ENCODE data around the gene ANO6.

The ANO6 gene

GRCh38 chr12:45342171-45342570 is 126.3 kb downstream of the ANO6 start:
- no peaks in the 10 kb centered on the region for H3K27me3 ChIP-seq (ENCODE audit: control insufficient read depth, insufficient read depth, low read length)
- peaks cover 14% of the 10 kb centered on the region for H3K4me1 ChIP-seq (ENCODE audit: control insufficient read depth, insufficient read depth, low read length)
- H3K36me3 ChIP-seq (ENCODE audit: insufficient read depth, low read length), result no peaks in the 10 kb centered on the region
- H3K4me2 ChIP-seq (ENCODE audit: low read length), result no peak overlapping the region
- no peaks in the 10 kb centered on the region for H3K9me3 ChIP-seq (replicated peaks; ENCODE audit: low read length)
- H3K4me3 ChIP-seq (ENCODE audit: low read length), result no peak overlapping the region
- no peak overlapping the region for H3K9ac ChIP-seq (ENCODE audit: low read depth, low read length)

GRCh38 chr12:45342848-45343247 is 127.0 kb downstream of the ANO6 start:
- Histone ChIP-seq H3K27me3 (ENCODE audit: control insufficient read depth, insufficient read depth, low read length) (no peaks in the 10 kb centered on the region), H3K9me3 (replicated peaks; ENCODE audit: low read length) (no peaks in the 10 kb centered on the region), H3K4me3 (ENCODE audit: low read length) (no peak overlapping the region), H3K4me2 (ENCODE audit: low read length) (no peak overlapping the region), H3K36me3 (ENCODE audit: insufficient read depth, low read length) (no peaks in the 10 kb centered on the region), H3K4me1 (ENCODE audit: control insufficient read depth, insufficient read depth, low read length) (peaks cover 10% of the 10 kb centered on the region), H3K9ac (ENCODE audit: low read depth, low read length) (no peak overlapping the region)

- peaks cover 10% of the 10 kb centered on the region for H3K4me1 ChIP-seq (ENCODE audit: control insufficient read depth, insufficient read depth, low read length)
- no peak overlapping the region for H3K4me3 ChIP-seq (ENCODE audit: low read length)
- peaks cover 4% of the 10 kb centered on the region for H3K36me3 ChIP-seq (ENCODE audit: insufficient read depth, low read length)
- H3K9me3 ChIP-seq (replicated peaks; ENCODE audit: low read length), result no peaks in the 10 kb centered on the region
- no peak overlapping the region for H3K4me2 ChIP-seq (ENCODE audit: low read length)
- no peak overlapping the region for H3K9ac ChIP-seq (ENCODE audit: low read depth, low read length)
- no peaks in the 10 kb centered on the region for H3K27me3 ChIP-seq (ENCODE audit: control insufficient read depth, insufficient read depth, low read length)
Measured at GRCh38 chr12:45343269-45344051, 127.6 kb downstream of the ANO6 start.

GRCh38 chr12:45348311-45348710 is 132.4 kb downstream of the ANO6 start:
- Histone ChIP-seq H3K27me3 (ENCODE audit: control insufficient read depth, insufficient read depth, low read length) (no peaks in the 10 kb centered on the region), H3K36me3 (ENCODE audit: insufficient read depth, low read length) (peaks cover 17% of the 10 kb centered on the region), H3K4me3 (ENCODE audit: low read length) (no peak overlapping the region), H3K9ac (ENCODE audit: low read depth, low read length) (no peak overlapping the region), H3K4me2 (ENCODE audit: low read length) (no peak overlapping the region), H3K9me3 (replicated peaks; ENCODE audit: low read length) (no peaks in the 10 kb centered on the region), H3K4me1 (ENCODE audit: control insufficient read depth, insufficient read depth, low read length) (peaks cover 13% of the 10 kb centered on the region)

- Histone ChIP-seq H3K9me3 (replicated peaks; ENCODE audit: low read length) (no peaks in the 10 kb centered on the region), H3K4me3 (ENCODE audit: low read length) (no peak overlapping the region), H3K36me3 (ENCODE audit: insufficient read depth, low read length) (peaks cover 17% of the 10 kb centered on the region), H3K4me2 (ENCODE audit: low read length) (no peak overlapping the region), H3K9ac (ENCODE audit: low read depth, low read length) (no peak overlapping the region), H3K27me3 (ENCODE audit: control insufficient read depth, insufficient read depth, low read length) (no peaks in the 10 kb centered on the region), H3K4me1 (ENCODE audit: control insufficient read depth, insufficient read depth, low read length) (peaks cover 9% of the 10 kb centered on the region)
Measured at GRCh38 chr12:45348986-45349385, 133.1 kb downstream of the ANO6 start.

GRCh38 chr12:45349916-45350315 is 134.0 kb downstream of the ANO6 start:
- Histone ChIP-seq H3K4me1 (ENCODE audit: control insufficient read depth, insufficient read depth, low read length) (peaks cover 9% of the 10 kb centered on the region), H3K36me3 (ENCODE audit: insufficient read depth, low read length) (peaks cover 17% of the 10 kb centered on the region)

DNA sequence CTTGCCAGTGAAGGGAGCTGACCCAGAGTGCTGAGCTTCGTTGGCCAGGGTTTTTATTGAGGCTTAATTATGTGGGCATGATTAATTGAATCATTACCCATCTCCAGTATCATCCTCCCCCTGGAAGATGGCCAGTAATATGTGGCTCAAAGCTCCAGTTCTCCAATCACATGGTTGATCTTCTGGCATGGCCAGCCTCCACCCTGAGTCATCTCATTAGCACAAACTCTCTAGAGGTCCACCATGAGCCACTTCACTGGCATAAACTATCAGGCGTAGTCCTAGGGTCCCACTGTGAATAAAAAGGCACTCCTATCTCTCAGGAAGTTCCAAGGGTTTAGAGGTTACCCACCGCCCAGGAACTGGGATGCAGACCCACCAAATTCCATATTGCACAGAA is 135.0 kb downstream of the ANO6 start:
- Histone ChIP-seq H3K4me2 (ENCODE audit: low read length) (no peak overlapping the region), H3K9me3 (replicated peaks; ENCODE audit: low read length) (no peaks in the 10 kb centered on the region), H3K4me1 (ENCODE audit: control insufficient read depth, insufficient read depth, low read length) (peaks cover 9% of the 10 kb centered on the region), H3K27me3 (ENCODE audit: control insufficient read depth, insufficient read depth, low read length) (no peaks in the 10 kb centered on the region), H3K9ac (ENCODE audit: low read depth, low read length) (no peak overlapping the region), H3K36me3 (ENCODE audit: insufficient read depth, low read length) (peaks cover 21% of the 10 kb centered on the region), H3K4me3 (ENCODE audit: low read length) (no peak overlapping the region)

More at GRCh38 chr12:45349916-45350315, 134.0 kb downstream of the ANO6 start:
- Histone ChIP-seq H3K9ac (ENCODE audit: low read depth, low read length) (no peak overlapping the region), H3K4me3 (ENCODE audit: low read length) (no peak overlapping the region), H3K4me2 (ENCODE audit: low read length) (no peak overlapping the region), H3K27me3 (ENCODE audit: control insufficient read depth, insufficient read depth, low read length) (no peaks in the 10 kb centered on the region), H3K9me3 (replicated peaks; ENCODE audit: low read length) (no peaks in the 10 kb centered on the region)

DNA sequence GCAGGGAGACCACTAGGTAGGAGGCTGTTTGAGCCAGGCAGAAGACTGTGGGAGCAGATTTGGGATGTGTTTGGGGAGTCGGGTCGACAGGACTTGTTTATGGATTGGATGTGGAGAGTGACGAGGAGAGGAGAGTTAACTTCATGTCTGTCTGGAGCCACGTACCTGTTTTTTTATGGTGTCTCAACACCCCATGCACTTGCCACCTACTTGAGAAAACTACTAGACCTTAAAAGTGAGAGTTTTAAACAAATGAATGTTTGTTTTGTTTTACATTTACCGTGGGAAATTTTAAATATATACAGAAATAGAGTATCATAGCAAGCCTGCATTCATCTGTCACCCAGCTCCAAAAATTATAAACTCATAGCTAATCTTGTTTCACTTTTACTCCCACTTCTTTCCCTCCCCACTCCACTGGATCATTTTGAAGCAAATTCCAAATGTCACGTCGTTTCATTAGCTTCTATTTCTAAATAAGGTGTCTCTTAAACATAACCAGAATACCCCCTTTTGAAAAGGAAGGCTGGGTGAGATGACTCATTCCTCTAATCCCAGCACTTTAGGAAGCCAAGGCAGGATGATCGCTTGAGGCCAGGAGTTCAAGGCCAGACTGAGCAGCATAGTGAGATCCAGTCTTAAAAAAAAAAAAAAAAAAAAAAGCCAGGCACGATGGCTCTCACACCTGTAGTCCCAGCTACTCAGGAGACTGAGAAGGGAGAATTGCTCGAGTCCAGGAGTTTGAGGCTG is 136.2 kb downstream of the ANO6 start:
- no peaks in the 10 kb centered on the region for H3K9me3 ChIP-seq (replicated peaks; ENCODE audit: low read length)
- peaks cover 23% of the 10 kb centered on the region for H3K36me3 ChIP-seq (ENCODE audit: insufficient read depth, low read length)
- no peak overlapping the region for H3K4me2 ChIP-seq (ENCODE audit: low read length)

GRCh38 chr12:45353944-45354343 is 138.0 kb downstream of the ANO6 start:
- H3K27me3 ChIP-seq (ENCODE audit: control insufficient read depth, insufficient read depth, low read length), result no peaks in the 10 kb centered on the region
- H3K4me3 ChIP-seq (ENCODE audit: low read length), result no peak overlapping the region
- H3K9ac ChIP-seq (ENCODE audit: low read depth, low read length), result no peak overlapping the region
- H3K4me1 ChIP-seq (ENCODE audit: control insufficient read depth, insufficient read depth, low read length), result peaks cover 17% of the 10 kb centered on the region
- H3K9me3 ChIP-seq (replicated peaks; ENCODE audit: low read length), result no peaks in the 10 kb centered on the region
- no peak overlapping the region for H3K4me2 ChIP-seq (ENCODE audit: low read length)
- peaks cover 24% of the 10 kb centered on the region for H3K36me3 ChIP-seq (ENCODE audit: insufficient read depth, low read length)

More for the DNA sequence above, 136.2 kb downstream of the ANO6 start:
- no peak overlapping the region for H3K9ac ChIP-seq (ENCODE audit: low read depth, low read length)
- no peaks in the 10 kb centered on the region for H3K27me3 ChIP-seq (ENCODE audit: control insufficient read depth, insufficient read depth, low read length)
- no peak overlapping the region for H3K4me3 ChIP-seq (ENCODE audit: low read length)
- peaks cover 9% of the 10 kb centered on the region for H3K4me1 ChIP-seq (ENCODE audit: control insufficient read depth, insufficient read depth, low read length)

GRCh38 chr12:45354399-45354798 is 138.5 kb downstream of the ANO6 start:
- no peak overlapping the region for H3K4me2 ChIP-seq (ENCODE audit: low read length)
- H3K27me3 ChIP-seq (ENCODE audit: control insufficient read depth, insufficient read depth, low read length), result no peaks in the 10 kb centered on the region
- peaks cover 24% of the 10 kb centered on the region for H3K36me3 ChIP-seq (ENCODE audit: insufficient read depth, low read length)
- H3K4me1 ChIP-seq (ENCODE audit: control insufficient read depth, insufficient read depth, low read length), result peaks cover 17% of the 10 kb centered on the region
- no peak overlapping the region for H3K4me3 ChIP-seq (ENCODE audit: low read length)
- H3K9me3 ChIP-seq (replicated peaks; ENCODE audit: low read length), result no peaks in the 10 kb centered on the region
- no peak overlapping the region for H3K9ac ChIP-seq (ENCODE audit: low read depth, low read length)

- Histone ChIP-seq H3K4me1 (ENCODE audit: control insufficient read depth, insufficient read depth, low read length) (peaks cover 8% of the 10 kb centered on the region), H3K36me3 (ENCODE audit: insufficient read depth, low read length) (peaks cover 19% of the 10 kb centered on the region), H3K4me3 (ENCODE audit: low read length) (no peak overlapping the region), H3K4me2 (ENCODE audit: low read length) (no peak overlapping the region), H3K9ac (ENCODE audit: low read depth, low read length) (no peak overlapping the region), H3K9me3 (replicated peaks; ENCODE audit: low read length) (no peaks in the 10 kb centered on the region), H3K27me3 (ENCODE audit: control insufficient read depth, insufficient read depth, low read length) (no peaks in the 10 kb centered on the region)
Measured at GRCh38 chr12:45355730-45356129, 139.8 kb downstream of the ANO6 start.

All from skeletal muscle satellite cell (primary cell).